ENCODE data around the gene ATP1B3.

The ATP1B3 gene

GRCh38 chr3:141863491-141863890 lies 13.0 kb upstream of the ATP1B3 start:
- H3K4me3 ChIP-seq (ENCODE audit: low read depth, low read length) = no peak overlapping the region
- peak; percentile 47 for DNase-seq (ENCODE audit: low read depth)
- TF ChIP-seq MYC (IDR thresholded peaks at IDR 0.05; ENCODE audit: low read depth, low read length) (no peak), POLR2A (IDR thresholded peaks at IDR 0.05; ENCODE audit: extremely low read depth, insufficient read length) (no peak)
- TF ChIP-seq, protein P1, sequence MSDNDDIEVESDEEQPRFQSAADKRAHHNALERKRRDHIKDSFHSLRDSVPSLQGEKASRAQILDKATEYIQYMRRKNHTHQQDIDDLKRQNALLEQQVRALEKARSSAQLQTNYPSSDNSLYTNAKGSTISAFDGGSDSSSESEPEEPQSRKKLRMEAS (IDR thresholded peaks at IDR 0.05; ENCODE audit: low read depth, low read length) = no peak
- TF ChIP-seq, protein P2, sequence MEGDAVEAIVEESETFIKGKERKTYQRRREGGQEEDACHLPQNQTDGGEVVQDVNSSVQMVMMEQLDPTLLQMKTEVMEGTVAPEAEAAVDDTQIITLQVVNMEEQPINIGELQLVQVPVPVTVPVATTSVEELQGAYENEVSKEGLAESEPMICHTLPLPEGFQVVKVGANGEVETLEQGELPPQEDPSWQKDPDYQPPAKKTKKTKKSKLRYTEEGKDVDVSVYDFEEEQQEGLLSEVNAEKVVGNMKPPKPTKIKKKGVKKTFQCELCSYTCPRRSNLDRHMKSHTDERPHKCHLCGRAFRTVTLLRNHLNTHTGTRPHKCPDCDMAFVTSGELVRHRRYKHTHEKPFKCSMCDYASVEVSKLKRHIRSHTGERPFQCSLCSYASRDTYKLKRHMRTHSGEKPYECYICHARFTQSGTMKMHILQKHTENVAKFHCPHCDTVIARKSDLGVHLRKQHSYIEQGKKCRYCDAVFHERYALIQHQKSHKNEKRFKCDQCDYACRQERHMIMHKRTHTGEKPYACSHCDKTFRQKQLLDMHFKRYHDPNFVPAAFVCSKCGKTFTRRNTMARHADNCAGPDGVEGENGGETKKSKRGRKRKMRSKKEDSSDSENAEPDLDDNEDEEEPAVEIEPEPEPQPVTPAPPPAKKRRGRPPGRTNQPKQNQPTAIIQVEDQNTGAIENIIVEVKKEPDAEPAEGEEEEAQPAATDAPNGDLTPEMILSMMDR (IDR thresholded peaks at IDR 0.05; ENCODE audit: low read depth, low read length) = no peak

- no peak overlapping the region for H3K4me3 ChIP-seq (ENCODE audit: low read depth, low read length)
- TF ChIP-seq POLR2A (IDR thresholded peaks at IDR 0.05; ENCODE audit: extremely low read depth, insufficient read length) (no peak), MYC (IDR thresholded peaks at IDR 0.05; ENCODE audit: low read depth, low read length) (no peak)
- TF ChIP-seq, protein P2 (IDR thresholded peaks at IDR 0.05; ENCODE audit: low read depth, low read length) = no peak
- TF ChIP-seq, protein P1 (IDR thresholded peaks at IDR 0.05; ENCODE audit: low read depth, low read length) = no peak
Observed at GRCh38 chr3:141864281-141864970, 12.0 kb upstream of the ATP1B3 start.

GRCh38 chr3:141865101-141865500 lies 11.3 kb upstream of the ATP1B3 start:
- no peak for DNase-seq (ENCODE audit: low read depth)
- TF ChIP-seq MYC (IDR thresholded peaks at IDR 0.05; ENCODE audit: low read depth, low read length) (no peak), POLR2A (IDR thresholded peaks at IDR 0.05; ENCODE audit: extremely low read depth, insufficient read length) (no peak)
- TF ChIP-seq, protein P2 (IDR thresholded peaks at IDR 0.05; ENCODE audit: low read depth, low read length) = no peak
- TF ChIP-seq, protein P1 (IDR thresholded peaks at IDR 0.05; ENCODE audit: low read depth, low read length) = no peak
- no peak overlapping the region for H3K4me3 ChIP-seq (ENCODE audit: low read depth, low read length)

More at GRCh38 chr3:141864281-141864970, 12.0 kb upstream of the ATP1B3 start:
- no peak for DNase-seq (ENCODE audit: low read depth)

DNA sequence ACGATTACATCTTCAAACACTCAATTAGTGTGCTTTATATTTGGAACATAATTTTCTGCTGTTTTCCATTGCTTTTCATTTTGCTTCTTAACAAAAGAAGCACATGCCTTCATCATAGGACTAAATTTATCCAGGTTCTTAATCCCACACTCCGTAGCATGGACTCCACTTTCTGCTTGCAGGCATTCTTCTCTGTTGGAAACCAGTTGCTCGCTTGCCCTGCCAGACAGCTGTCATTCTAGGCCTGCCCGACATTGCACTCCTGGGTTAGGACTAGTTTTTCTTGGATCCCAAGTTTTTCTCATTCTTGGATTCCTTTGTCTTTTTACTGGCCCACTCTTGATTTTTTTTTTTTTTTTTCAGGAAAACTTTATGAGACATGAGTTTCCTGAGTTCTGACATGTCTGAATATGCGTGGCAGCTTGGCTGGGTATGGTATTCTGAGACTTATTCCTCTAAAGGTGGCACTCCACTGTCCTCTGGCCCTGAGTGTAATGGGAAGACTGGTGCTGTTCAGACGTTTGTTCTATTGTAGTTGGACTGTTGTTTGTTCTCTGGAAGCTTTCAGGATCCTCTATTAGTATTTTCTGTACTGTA lies 6.3 kb upstream of the ATP1B3 start:
- TF ChIP-seq, protein P1 (IDR thresholded peaks at IDR 0.05; ENCODE audit: low read depth, low read length) = no peak
- TF ChIP-seq, protein P2 (IDR thresholded peaks at IDR 0.05; ENCODE audit: low read depth, low read length) = no peak
- TF ChIP-seq MYC (IDR thresholded peaks at IDR 0.05; ENCODE audit: low read depth, low read length) = no peak
- TF ChIP-seq POLR2A (IDR thresholded peaks at IDR 0.05; ENCODE audit: extremely low read depth, insufficient read length) = no peak
- no peak for DNase-seq (ENCODE audit: low read depth)
- H3K4me3 ChIP-seq (ENCODE audit: low read depth, low read length) = no peak overlapping the region

GRCh38 chr3:141875374-141875892 lies 1.0 kb upstream of the ATP1B3 start:
- TF ChIP-seq, protein P2 (IDR thresholded peaks at IDR 0.05; ENCODE audit: low read depth, low read length) = peak; percentile 76
- TF ChIP-seq, protein P1 (IDR thresholded peaks at IDR 0.05; ENCODE audit: low read depth, low read length) = no peak
- peak; percentile 41; the same call in 1 of the 2 replicates for TF ChIP-seq MYC (IDR thresholded peaks at IDR 0.05; ENCODE audit: low read depth, low read length)
- DNase-seq (ENCODE audit: low read depth) = peak; percentile 88
- peak overlapping the region; percentile 77 for H3K4me3 ChIP-seq (ENCODE audit: low read depth, low read length)
